Activated T-cell treated with anti-CD3 and anti-CD28 coated beads for 4 hours (primary cell): ENCODE data around the gene RBM42.
"Not testable (repeated sequence)": the region's sequence is repeated elsewhere in the genome, so short reads cannot be mapped to it uniquely, and the experiment has no call there.

Experiments used
- DNase-seq: peaks from one replicate; pipeline ENCODE4 v3.0.0-alpha.2; 2020

Gene RBM42

GRCh38 chr19:35628565-35629331 lies at the start of gene RBM42:
Gene RBM42 (plus strand): TSS chr19:35629036. CDS start chr19:35629154, 118 bp downstream.
- DNase-seq: peak; percentile 98

GRCh38 chr19:35582760-35583159 lies 46.1 kb upstream of the RBM42 start:
- no peak for DNase-seq

GRCh38 chr19:35585848-35586247 lies 43.0 kb upstream of the RBM42 start, which contains the start of gene PMIS2:
Gene PMIS2 (plus strand): TSS chr19:35586173. CDS start chr19:35586260, 87 bp downstream.
- no peak for DNase-seq

GRCh38 chr19:35587321-35587720 lies 41.5 kb upstream of the RBM42 start:
- DNase-seq: no peak

GRCh38 chr19:35590875-35591274 lies 38.0 kb upstream of the RBM42 start:
- no peak for DNase-seq

GRCh38 chr19:35592226-35592625 lies 36.6 kb upstream of the RBM42 start:
- DNase-seq: peak; percentile 5

- not testable (repeated sequence) for DNase-seq
These were observed 33.8 kb upstream of the RBM42 start for GRCh38 chr19:35595026-35595425.

- no peak for DNase-seq
These were observed 32.9 kb upstream of the RBM42 start for GRCh38 chr19:35595928-35596327.

GRCh38 chr19:35596366-35596999 lies 32.4 kb upstream of the RBM42 start:
- DNase-seq: no peak

GRCh38 chr19:35601971-35602370 lies 26.9 kb upstream of the RBM42 start:
- DNase-seq: no peak

GRCh38 chr19:35604436-35604835 lies 24.4 kb upstream of the RBM42 start:
- not testable (repeated sequence) for DNase-seq

GRCh38 chr19:35607170-35607569 lies 21.7 kb upstream of the RBM42 start:
- not testable (repeated sequence) for DNase-seq

- no peak for DNase-seq
These were observed 21.2 kb upstream of the RBM42 start for GRCh38 chr19:35607661-35608060.

GRCh38 chr19:35608251-35608650 lies 20.6 kb upstream of the RBM42 start:
- no peak for DNase-seq

- no peak for DNase-seq
These were observed 18.9 kb upstream of the RBM42 start for GRCh38 chr19:35609851-35610353.

- DNase-seq: no peak
These were observed 16.6 kb upstream of the RBM42 start for GRCh38 chr19:35612224-35612558.

GRCh38 chr19:35612559-35613321 lies 16.1 kb upstream of the RBM42 start, which contains the start of gene HAUS5:
Gene HAUS5 (plus strand): TSS chr19:35612735. CDS start chr19:35612795, 60 bp downstream.
- DNase-seq: peak; percentile 96

- no peak for DNase-seq
These were observed 15.3 kb upstream of the RBM42 start for GRCh38 chr19:35613574-35613973.

GRCh38 chr19:35615036-35615435 lies 13.8 kb upstream of the RBM42 start:
- no peak for DNase-seq

GRCh38 chr19:35618857-35619256 lies 10.0 kb upstream of the RBM42 start:
- DNase-seq: no peak

- DNase-seq: no peak
These were observed 9.4 kb upstream of the RBM42 start for GRCh38 chr19:35619290-35619923.

GRCh38 chr19:35620001-35620400 lies 8.8 kb upstream of the RBM42 start:
- no peak for DNase-seq

GRCh38 chr19:35621708-35622107 lies 7.1 kb upstream of the RBM42 start:
- no peak for DNase-seq
